Measurements from ENCODE around the gene HMG20A. TPM values are rescaled to one million over a fixed set of nuclear protein-coding genes. Genes with fewer than 3 reads are reported as not detected.

HMG20A gene
- total RNA-seq, 1 donor from 2014 or later = 17.4 TPM

DNA sequence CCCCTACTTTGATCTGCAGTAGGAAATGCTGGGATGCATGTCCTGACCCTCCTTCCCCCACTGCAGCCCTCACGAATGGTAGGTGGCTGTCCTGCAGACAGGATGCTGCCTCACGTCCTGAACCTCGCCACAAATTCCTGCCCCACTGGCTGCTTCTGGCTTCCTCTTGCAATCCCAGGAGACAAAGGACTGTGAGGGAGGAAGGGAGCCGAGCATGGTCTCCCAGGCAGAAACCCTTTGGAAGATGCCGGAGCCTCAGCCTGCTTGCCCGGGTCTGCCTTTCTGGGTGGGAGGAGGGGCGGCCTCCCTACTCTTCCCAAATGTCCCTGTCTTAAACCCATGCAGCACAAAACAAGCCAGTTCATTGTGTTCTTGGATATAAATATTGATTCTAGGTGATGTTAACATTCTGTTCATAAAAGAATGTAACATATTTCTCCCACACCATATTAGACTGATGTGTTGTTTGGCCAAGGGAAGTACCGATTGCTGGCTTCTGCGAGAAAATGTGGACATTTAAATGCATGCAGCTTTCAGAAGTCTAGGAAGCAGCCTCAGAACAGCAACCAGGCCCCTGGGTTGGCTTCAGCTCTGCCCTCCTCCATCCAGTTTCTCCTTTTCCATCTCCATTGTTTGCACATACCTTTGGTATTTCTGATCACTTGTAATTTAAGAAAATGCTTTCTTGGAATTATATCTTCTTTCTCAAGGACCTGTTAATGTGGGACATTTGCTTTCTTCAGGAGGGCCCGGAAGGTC is 75.3 kb downstream of the HMG20A start:
- DNase-seq (ENCODE audit: low spot score) (no peak), ATAC-seq (peak; percentile 11)

GRCh38 chr15:77496715-77497109 is 76.0 kb downstream of the HMG20A start:
- peak; percentile 84 for DNase-seq (ENCODE audit: low spot score)
- ATAC-seq = peak; percentile 98

GRCh38 chr15:77497110-77497737 is 76.5 kb downstream of the HMG20A start:
- no peak for DNase-seq (ENCODE audit: low spot score)
- peak; percentile 11 for ATAC-seq

GRCh38 chr15:77497942-77498361 is 77.3 kb downstream of the HMG20A start:
- ATAC-seq (no peak), DNase-seq (ENCODE audit: low spot score) (no peak)

GRCh38 chr15:77499087-77499760 is 78.5 kb downstream of the HMG20A start:
- ATAC-seq = no peak
- DNase-seq (ENCODE audit: low spot score) = no peak

DNA sequence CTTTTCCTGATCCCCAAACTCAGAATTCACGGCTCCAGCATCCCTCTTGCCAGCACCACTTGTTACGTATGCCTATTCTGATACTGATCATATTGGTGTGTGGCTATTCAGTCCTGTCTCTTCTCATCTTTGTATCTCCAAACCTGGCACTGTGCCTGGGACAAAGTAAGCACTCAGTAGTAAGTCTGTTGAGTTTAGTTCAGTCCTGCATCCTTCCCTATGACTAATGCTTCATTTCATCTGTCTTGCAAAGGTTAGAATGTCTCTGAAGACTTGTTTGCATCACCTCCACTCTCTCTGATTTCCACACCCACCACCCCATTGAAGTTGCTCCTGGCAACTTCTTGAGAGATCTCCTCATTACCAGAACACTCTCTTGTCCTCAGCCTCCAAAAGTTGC is 80.3 kb downstream of the HMG20A start:
- no peak for DNase-seq (ENCODE audit: low spot score)
- no peak for ATAC-seq

- DNase-seq (ENCODE audit: low spot score) (no peak), ATAC-seq (no peak)
Observed at GRCh38 chr15:77502379-77503095, 81.8 kb downstream of the HMG20A start.

GRCh38 chr15:77503240-77503639 is 82.6 kb downstream of the HMG20A start:
- no peak for ATAC-seq
- DNase-seq (ENCODE audit: low spot score) = no peak

DNA sequence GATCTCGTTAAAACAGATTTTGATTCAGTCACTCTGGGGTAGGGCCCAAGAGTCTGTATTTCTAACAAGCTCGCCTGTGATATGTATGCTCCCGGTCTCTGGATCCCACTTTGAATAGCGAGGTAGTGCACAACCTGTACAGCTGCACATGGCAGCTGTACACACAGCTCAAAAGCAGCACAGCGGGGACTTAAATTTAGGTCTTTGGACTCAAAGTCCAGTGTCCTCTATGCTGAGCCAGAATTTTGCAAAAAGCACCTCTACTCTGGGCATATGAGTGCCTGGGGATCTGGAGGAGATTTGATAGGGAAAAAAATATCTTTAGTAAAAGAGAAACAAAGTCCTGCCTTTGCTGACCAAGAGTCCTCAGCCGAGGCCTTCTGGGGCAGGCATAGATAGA is 83.1 kb downstream of the HMG20A start:
- DNase-seq (ENCODE audit: low spot score) (no peak), ATAC-seq (peak; percentile 79)

- ATAC-seq = no peak
Observed at GRCh38 chr15:77504306-77504705, 83.6 kb downstream of the HMG20A start.

GRCh38 chr15:77504871-77505270 is 84.2 kb downstream of the HMG20A start:
- no peak for ATAC-seq
- no peak for DNase-seq (ENCODE audit: low spot score)

More at GRCh38 chr15:77504306-77504705, 83.6 kb downstream of the HMG20A start:
- no peak for DNase-seq (ENCODE audit: low spot score)

- DNase-seq (ENCODE audit: low spot score) = no peak
- no peak for ATAC-seq
Observed at GRCh38 chr15:77505556-77505955, 84.9 kb downstream of the HMG20A start.

- peak; percentile 41 for ATAC-seq
- DNase-seq (ENCODE audit: low spot score) = no peak
Observed at GRCh38 chr15:77506311-77507142, 85.8 kb downstream of the HMG20A start.

DNA sequence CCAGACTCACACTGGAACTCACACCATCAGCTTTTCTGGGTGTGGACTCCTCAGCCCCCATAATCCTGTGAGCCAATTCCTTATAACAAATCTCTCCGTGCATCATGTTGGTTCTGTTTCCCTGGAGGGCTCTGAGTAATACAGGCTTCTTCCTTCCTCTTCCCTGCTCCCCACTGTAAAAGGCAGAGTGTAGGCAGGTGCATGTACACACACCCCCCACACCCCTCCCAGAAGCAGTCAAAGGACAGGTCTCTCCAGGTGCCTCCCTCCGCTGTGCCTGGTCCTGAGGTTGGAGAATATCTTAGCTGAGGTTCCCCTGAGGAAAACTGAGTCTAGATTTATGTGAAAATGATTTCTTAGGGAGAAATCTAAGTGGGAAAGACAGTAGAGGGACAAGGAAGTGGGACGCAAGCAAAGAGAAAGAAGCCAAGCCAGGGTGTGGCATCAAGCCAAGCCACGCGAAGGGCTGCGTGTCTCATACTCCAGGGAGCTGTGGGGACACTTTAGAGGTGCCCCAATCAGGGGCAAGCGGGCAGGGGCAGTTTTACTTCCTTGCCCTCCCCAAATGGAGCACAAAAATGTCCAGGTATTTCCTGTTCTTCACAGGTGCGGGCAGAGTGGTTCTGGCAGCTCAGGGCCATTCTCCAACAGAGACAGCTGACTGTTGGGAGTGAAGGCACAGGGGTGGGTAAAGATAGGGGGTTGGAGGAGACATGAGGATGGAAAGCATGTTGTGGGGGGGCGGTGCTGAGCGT is 86.6 kb downstream of the HMG20A start:
- DNase-seq (ENCODE audit: low spot score) (no peak), ATAC-seq (peak; percentile 4)

DNA sequence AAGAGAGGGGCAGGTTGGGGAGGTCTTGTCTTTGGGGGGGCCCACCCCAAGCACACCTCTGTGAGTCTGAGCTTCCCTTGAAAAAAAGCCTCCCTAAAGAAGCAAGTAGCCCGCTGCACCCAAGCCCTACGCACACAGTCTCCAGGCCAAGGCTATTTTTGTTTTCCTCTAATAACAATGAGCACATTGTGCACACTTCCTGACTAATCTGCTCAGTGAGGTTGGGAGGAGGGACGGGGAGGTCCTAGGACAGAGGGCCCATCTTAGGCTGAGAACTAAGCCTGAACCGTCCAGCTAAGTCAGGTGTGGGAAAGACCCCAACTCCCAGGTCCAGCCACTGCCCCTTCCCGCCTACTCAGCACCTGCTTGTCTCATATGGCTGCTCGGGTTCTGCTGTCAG is 87.2 kb downstream of the HMG20A start:
- ATAC-seq (peak; percentile 47), DNase-seq (ENCODE audit: low spot score) (no peak)

DNA sequence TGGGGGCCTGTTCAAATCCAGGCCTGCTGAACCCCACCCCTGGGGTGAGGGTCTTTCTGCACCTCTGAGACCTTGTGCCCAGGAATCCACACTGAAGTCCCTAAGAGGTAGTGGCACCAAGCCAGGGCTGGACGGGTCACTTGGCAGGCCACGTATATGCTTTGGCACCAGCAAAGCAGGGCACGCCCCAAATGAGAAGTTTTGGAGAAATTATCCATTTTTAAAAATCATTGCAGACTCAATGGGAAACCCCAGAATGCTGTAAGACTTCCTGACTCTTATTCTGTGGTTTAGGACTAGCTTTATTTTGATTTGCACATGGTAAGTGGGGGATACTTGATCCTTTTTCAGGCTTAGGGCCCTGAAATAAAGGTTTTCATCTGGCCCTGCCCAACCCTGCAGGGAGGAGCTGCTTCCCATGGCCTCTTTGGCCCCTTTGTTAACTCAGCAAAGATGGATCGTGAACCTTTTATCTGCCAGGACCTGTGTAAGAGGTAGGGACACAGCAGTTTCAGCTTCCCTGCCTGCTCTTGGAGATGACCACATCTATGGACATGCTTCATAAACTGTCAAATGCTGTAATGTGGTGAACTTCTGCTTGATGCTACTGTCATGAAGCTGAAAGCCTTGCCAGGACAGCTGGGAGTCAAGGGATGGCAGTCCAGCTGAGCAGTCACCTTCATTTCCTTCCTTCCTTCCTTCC is 88.0 kb downstream of the HMG20A start:
- peak; percentile 71 for DNase-seq (ENCODE audit: low spot score)

DNA sequence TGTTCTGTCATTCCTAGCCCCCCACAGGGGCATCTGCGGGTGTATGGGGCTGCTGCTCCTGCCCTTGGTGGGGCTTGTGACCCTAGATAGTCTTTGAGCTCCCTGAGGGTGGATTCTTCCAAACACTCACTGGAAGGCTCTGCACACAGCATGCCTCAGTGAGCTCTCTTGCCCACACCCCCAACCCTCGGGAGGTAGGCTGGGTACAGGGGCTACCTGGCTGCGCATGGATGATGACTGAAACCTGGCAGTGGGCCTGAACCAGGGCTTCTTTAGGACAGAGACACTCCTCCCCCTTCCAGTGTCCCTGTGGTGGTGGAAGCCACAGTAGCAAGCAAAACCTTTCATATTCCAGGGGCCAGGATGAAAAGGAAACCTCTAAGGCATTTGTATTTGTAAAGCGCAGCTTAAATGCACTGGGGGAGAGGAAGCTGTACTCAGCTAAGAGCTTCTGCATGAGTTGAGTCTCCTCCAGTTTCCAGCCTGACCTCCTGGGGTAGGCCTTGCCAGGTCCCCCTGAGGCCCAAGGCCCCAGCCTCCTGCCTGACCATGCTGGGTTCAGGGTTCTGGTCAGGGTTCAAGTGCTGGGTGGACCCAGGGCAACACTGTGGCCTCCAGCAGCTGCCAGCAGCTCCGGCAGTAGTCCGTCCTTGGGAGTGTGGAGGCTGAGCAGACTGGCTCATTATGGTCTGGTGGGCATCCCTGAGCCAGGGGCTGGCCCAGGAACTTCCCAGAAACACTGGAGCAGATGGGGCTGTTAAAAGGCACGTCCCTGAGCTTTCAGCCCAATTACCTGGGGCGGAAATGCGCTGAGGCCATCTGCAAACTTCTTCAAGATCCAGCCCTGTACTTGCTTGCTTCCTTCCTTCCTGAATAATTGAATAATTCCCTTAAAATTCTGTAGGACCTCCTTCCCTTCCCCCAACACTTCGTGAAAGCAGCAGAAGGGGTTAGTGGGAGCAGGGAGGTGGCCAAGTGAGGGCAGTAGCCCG is 89.7 kb downstream of the HMG20A start:
- DNase-seq (ENCODE audit: low spot score) (no peak), ATAC-seq (no peak)

More for the DNA sequence above, 88.0 kb downstream of the HMG20A start:
- ATAC-seq = peak; percentile 65

DNA sequence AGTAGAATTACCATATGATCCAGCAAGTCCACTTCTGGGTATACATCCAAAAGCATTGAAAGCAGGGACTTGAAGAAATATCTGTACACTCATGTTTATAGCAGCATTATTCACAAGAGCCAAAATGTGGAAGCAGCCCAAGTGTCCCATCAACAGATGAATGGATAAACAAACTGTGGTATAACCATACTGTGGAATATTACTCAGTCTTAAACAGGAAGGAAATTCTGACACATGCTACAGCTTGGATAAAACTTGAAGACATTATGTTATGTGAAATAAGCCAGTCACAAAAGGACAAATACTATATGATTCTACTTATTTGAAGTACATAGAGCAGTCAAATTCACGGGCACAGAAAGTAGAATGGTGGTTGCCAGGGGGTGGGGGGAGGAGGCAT is 91.2 kb downstream of the HMG20A start:
- DNase-seq (ENCODE audit: low spot score) (no peak), ATAC-seq (no peak)

All from left lobe of liver (tissue), 2 donors.